Endothelial cell of umbilical vein (primary cell): Measurements from ENCODE around the gene NMU. TPM values are rescaled to one million over a fixed set of nuclear protein-coding genes. Genes with fewer than 3 reads are reported as not detected.
"Not testable (repeated sequence)": the region's sequence is repeated elsewhere in the genome, so short reads cannot be mapped to it uniquely, and the experiment has no call there.

Source experiments
- BruUV-seq: library from RNA; stranded (reverse); fragments of 400-500 nt; replicated peaks from 2 replicates; lab custom pipeline; 2021; lab: Mats Ljungman, UMichigan
- CTCF ChIA-PET: fragments of 300-600, 350-600 bp; sonication (Branson Sonifier 250); formaldehyde crosslinking; loops from one replicate; lab custom pipeline; 2021; ENCODE audit warnings: antibody characterized with exemption, inconsistent platforms; lab: Charles Lee
- POLR2A ChIA-PET: fragments of 300-600, 350-600 bp; sonication (Branson Sonifier 250); formaldehyde crosslinking; loops from one replicate; lab custom pipeline; 2021; ENCODE audit warnings: antibody characterized with exemption, inconsistent platforms; lab: Charles Lee
- DNase-seq: peaks from one replicate; pipeline ENCODE4 v3.0.0-alpha.2; 2011; ENCODE audit warnings: low read depth, low spot score
- FAIRE-seq: peaks from 2 replicates; lab custom pipeline; 2011; peaks lifted over from hg19 to GRCh38; lab: Jason Lieb, UNC
- H2AFZ ChIP-seq: 2 replicates; pipeline ENCODE4 v1.6.0; 2012; ENCODE audit warnings: low read depth, low read length, control low read depth, inconsistent platforms
- H3K27ac ChIP-seq: 2 replicates; pipeline ENCODE4 v1.5.1; 2011; ENCODE audit warnings: low read depth, mild to moderate bottlenecking, control low read depth, low read length, moderate library complexity; ENCODE audit not compliant: insufficient read depth
- H3K27me3 ChIP-seq, 2 experiments: 2 replicates each; pipeline versions ENCODE4 v1.6.0 to v1.6.1; 2011; ENCODE audit warnings: low read length in 2 of 2, mixed read lengths in 1 of 2; ENCODE audit not compliant: control insufficient read depth in 2 of 2, insufficient read depth in 2 of 2
- H3K36me3 ChIP-seq, 2 experiments: 2 replicates in 1 of 2; 3 replicates in 1 of 2; pipeline ENCODE4 v1.5.1; 2011; ENCODE audit warnings: low read length in 2 of 2, mild to moderate bottlenecking in 1 of 2, moderate library complexity in 1 of 2; ENCODE audit not compliant: control insufficient read depth in 2 of 2, insufficient read depth in 2 of 2; ENCODE audit errors: extremely low read depth in 1 of 2
- H3K4me1 ChIP-seq: 3 replicates; pipeline ENCODE4 v1.5.1; 2011; ENCODE audit warnings: mild to moderate bottlenecking, low read length; ENCODE audit not compliant: control insufficient read depth, insufficient read depth; ENCODE audit errors: extremely low read depth
- H3K4me2 ChIP-seq: 2 replicates; pipeline ENCODE4 v1.6.1; 2011; ENCODE audit warnings: low read length, control low read depth, mixed read lengths; ENCODE audit not compliant: insufficient read depth
- H3K4me3 ChIP-seq, 3 experiments: fragments of 200-600 bp in 1 of 3; sonication (generic), shearing (Covaris generic) in 1 of 3; replicated peaks in 1 of 3; 2 replicates each; pipeline ENCODE4 v1.5.1; 2011 to 2016; ENCODE audit warnings: control low read depth in 3 of 3, low read length in 3 of 3, mild to moderate bottlenecking in 2 of 3, inconsistent platforms in 1 of 3, low read depth in 1 of 3, moderate library complexity in 1 of 3; ENCODE audit not compliant: insufficient read depth in 1 of 3
- H3K79me2 ChIP-seq: 2 replicates; pipeline ENCODE4 v1.6.0; 2012; ENCODE audit warnings: low read length, inconsistent platforms; ENCODE audit not compliant: control insufficient read depth, insufficient read depth
- H3K9ac ChIP-seq: replicated peaks from 2 replicates; pipeline ENCODE3; 2011; ENCODE audit warnings: low read length, control low read depth; ENCODE audit not compliant: insufficient read depth; ENCODE audit errors: extremely low read depth
- H3K9me1 ChIP-seq: replicated peaks from 3 replicates; pipeline ENCODE4 v1.6.0; 2011; ENCODE audit warnings: mild to moderate bottlenecking, low read length; ENCODE audit not compliant: control insufficient read depth, insufficient read depth; ENCODE audit errors: extremely low read depth
- H3K9me3 ChIP-seq: replicated peaks from 2 replicates; pipeline ENCODE4 v1.5.1; 2012; ENCODE audit warnings: low read length, inconsistent platforms; ENCODE audit not compliant: control insufficient read depth, insufficient read depth
- H4K20me1 ChIP-seq: replicated peaks from 2 replicates; pipeline ENCODE3; 2011; ENCODE audit warnings: mild to moderate bottlenecking, low read length; ENCODE audit not compliant: control insufficient read depth, insufficient read depth; ENCODE audit errors: extremely low read depth
- EZH2 ChIP-seq: IDR thresholded peaks from 2 replicates; pipeline ENCODE4 v1.6.1; 2012; ENCODE audit warnings: borderline replicate concordance, low read depth, mild to moderate bottlenecking, moderate library complexity, low read length, inconsistent platforms; ENCODE audit not compliant: severe bottlenecking
- FOS ChIP-seq: IDR thresholded peaks from 2 replicates; pipeline ENCODE4 v1.6.1; 2011; ENCODE audit warnings: mild to moderate bottlenecking, low read length, moderate library complexity, borderline replicate concordance; ENCODE audit not compliant: insufficient read depth
- GATA2 ChIP-seq: IDR thresholded peaks from 2 replicates; pipeline ENCODE4 v1.7.0; 2011; ENCODE audit warnings: low read depth, mild to moderate bottlenecking, moderate library complexity, mixed read lengths, low read length; ENCODE audit not compliant: insufficient read length, insufficient read depth
- JUN ChIP-seq: IDR thresholded peaks from 2 replicates; pipeline ENCODE4 v1.6.1; 2011; ENCODE audit warnings: borderline replicate concordance, low read depth; ENCODE audit not compliant: insufficient read length, insufficient read depth
- MYC ChIP-seq: IDR thresholded peaks from one replicate; pipeline ENCODE4 v1.6.1; 2011; ENCODE audit warnings: mild to moderate bottlenecking, low read depth, low read length
- POLR2A ChIP-seq: IDR thresholded peaks from 2 replicates; pipeline ENCODE4 v1.6.1; 2012; ENCODE audit warnings: low read depth, mild to moderate bottlenecking, control low read depth, low read length
- POLR2AphosphoS5 ChIP-seq: IDR thresholded peaks from 2 replicates; pipeline ENCODE4 v1.6.1; 2012; ENCODE audit warnings: low read depth, mild to moderate bottlenecking, control low read depth, low read length, moderate library complexity; ENCODE audit not compliant: insufficient read depth
- dilution Hi-C: fragments of 300-500 bp; cut with MboI; formaldehyde crosslinking; loops from one replicate; pipeline ENCODE4 v1.15.0; 2019; ENCODE audit warnings: low sequenced_read_pairs; ENCODE audit not compliant: extremely low pct_ligation_motif_present
- intact Hi-C: fragments of 100-400 bp; cut with micrococcal nuclease; formaldehyde crosslinking; loops from one replicate; pipeline ENCODE4 v1.10.0; 2022
- polyA plus RNA-seq, 4 experiments: library from polyadenylated mRNA; depleted of rRNA in 3 of 4; stranded (reverse) in 3 of 4; unstranded in 1 of 4; fragments of >200 nt; gene quantifications; 2 replicates each; pipeline versions ENCODE4 v1.2.1 to v1.2.3, GENCODE V29; 2011 to 2012; ENCODE audit warnings: missing spikeins in 1 of 4
- total RNA-seq: library from RNA; stranded (reverse); gene quantifications from 2 replicates; pipeline ENCODE4 v1.2.3, GENCODE V29; 2021
- TF ChIP-seq, protein P1 (sequence below): IDR thresholded peaks from 2 replicates; pipeline ENCODE4 v1.6.1; 2011; ENCODE audit not compliant: insufficient read depth, insufficient read length
- TF ChIP-seq, protein P2 (sequence below), 2 donors: IDR thresholded peaks; 1 replicate in 1 of 2; 2 replicates in 1 of 2; pipeline ENCODE4 v1.5.1; 2011; ENCODE audit warnings: low read length in 2 of 2, mild to moderate bottlenecking in 2 of 2, moderate library complexity in 2 of 2, control low read depth in 1 of 2, inconsistent platforms in 1 of 2, low read depth in 1 of 2; ENCODE audit not compliant: insufficient read depth in 1 of 2; ENCODE audit errors: extremely low read depth in 1 of 2

NMU gene
- total and polyA plus RNA-seq, 2 donors (not counting 3 experiments of a cell fraction or from before 2014, with no cell fraction given): 1.4 to 3.7 TPM

DNA sequence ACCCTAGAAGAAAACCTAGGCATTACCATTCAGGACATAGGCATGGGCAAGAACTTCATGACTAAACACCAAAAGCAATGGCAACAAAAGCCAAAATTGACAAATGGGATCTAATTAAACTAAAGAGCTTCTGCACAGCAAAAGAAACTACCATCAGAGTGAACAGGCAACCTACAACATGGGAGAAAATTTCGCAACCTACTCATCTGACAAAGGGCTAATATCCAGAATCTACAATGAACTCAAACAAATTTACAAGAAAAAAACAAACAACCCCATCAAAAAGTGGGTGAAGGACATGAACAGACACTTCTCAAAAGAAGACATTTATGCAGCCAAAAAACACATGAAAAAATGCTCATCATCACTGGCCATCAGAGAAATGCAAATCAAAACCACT lies 12.0 kb downstream of the NMU start:
- DNase-seq, H3K36me3 ChIP-seq, H3K9me3 ChIP-seq, CTCF ChIA-PET, POLR2A ChIA-PET, H2AFZ ChIP-seq, intact Hi-C loops, dilution Hi-C loops, FAIRE-seq, H3K9me1 ChIP-seq, H3K27me3 ChIP-seq, H3K4me1 ChIP-seq, H4K20me1 ChIP-seq, H3K4me3 ChIP-seq, H3K9ac ChIP-seq, BruUV-seq, H3K79me2 ChIP-seq, H3K4me2 ChIP-seq, H3K27ac ChIP-seq: not testable (repeated sequence)

- TF ChIP-seq FOS (no peak), POLR2AphosphoS5 (no peak), EZH2 (no peak), GATA2 (no peak), JUN (no peak), POLR2A (no peak), MYC (no peak)
- TF ChIP-seq, protein P1, sequence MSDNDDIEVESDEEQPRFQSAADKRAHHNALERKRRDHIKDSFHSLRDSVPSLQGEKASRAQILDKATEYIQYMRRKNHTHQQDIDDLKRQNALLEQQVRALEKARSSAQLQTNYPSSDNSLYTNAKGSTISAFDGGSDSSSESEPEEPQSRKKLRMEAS: no peak
- TF ChIP-seq, protein P2, sequence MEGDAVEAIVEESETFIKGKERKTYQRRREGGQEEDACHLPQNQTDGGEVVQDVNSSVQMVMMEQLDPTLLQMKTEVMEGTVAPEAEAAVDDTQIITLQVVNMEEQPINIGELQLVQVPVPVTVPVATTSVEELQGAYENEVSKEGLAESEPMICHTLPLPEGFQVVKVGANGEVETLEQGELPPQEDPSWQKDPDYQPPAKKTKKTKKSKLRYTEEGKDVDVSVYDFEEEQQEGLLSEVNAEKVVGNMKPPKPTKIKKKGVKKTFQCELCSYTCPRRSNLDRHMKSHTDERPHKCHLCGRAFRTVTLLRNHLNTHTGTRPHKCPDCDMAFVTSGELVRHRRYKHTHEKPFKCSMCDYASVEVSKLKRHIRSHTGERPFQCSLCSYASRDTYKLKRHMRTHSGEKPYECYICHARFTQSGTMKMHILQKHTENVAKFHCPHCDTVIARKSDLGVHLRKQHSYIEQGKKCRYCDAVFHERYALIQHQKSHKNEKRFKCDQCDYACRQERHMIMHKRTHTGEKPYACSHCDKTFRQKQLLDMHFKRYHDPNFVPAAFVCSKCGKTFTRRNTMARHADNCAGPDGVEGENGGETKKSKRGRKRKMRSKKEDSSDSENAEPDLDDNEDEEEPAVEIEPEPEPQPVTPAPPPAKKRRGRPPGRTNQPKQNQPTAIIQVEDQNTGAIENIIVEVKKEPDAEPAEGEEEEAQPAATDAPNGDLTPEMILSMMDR (IDR thresholded peaks at IDR 0.05; ENCODE audit: extremely low read depth in 1 of 2, insufficient read depth in 1 of 2, low read depth in 1 of 2, low read length in 2 of 2): no peak
- H3K27ac ChIP-seq: no peak overlapping the region
- FAIRE-seq (no peak), DNase-seq (no peak)
- ChIA-PET POLR2A (no interaction called here), CTCF (no interaction called here)
- no peaks in the 10 kb centered on the region for H3K27me3 ChIP-seq
- no peaks in the 10 kb centered on the region for H3K36me3 ChIP-seq
- no peak overlapping the region for H3K9ac ChIP-seq
- H3K79me2 ChIP-seq: no peaks in the 10 kb centered on the region
- no peaks in the 10 kb centered on the region for H3K9me3 ChIP-seq
- H3K9me1 ChIP-seq: no peaks in the 10 kb centered on the region
- no peak overlapping the region for H3K4me3 ChIP-seq
- no peaks in the 10 kb centered on the region for H3K4me1 ChIP-seq
- dilution Hi-C loops (no loop called here), intact Hi-C loops (no loop called here)
- H4K20me1 ChIP-seq: no peaks in the 10 kb centered on the region
- no TSS peak for BruUV-seq
- H2AFZ ChIP-seq: no peak overlapping the region
- H3K4me2 ChIP-seq: no peak overlapping the region
Measured at GRCh38 chr4:55618546-55619143, 17.5 kb downstream of the NMU start.
